Measurements from ENCODE around the gene L3MBTL2.
A peak's percentile ranks its signal among the peaks of the same experiment; 100 is the strongest.

DNA sequence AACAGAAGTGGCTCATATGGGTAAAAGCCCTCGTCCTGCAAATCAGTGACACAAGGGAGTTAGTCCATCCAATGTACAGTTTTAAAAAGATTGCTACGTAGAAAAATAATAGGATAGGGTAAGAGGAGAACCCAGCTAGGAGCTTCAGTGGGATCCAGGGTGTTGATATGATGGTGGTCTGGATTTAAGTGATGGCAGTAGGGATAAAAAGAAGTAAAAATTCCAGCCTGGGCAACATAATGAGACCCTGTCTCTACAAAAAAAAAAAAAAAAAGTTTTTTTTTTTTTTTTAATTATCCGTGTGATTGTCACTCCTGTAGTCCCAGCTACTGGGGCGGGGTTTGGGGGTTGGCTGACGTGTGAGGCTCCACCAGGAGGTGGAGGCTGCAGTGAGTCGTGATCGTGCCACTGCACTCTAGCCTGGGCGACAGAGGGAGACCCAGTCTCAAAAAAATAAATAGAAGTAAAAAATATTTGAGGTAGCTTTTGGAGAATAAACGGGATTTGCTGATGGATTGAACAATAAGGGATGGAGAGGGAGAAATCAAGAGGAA, 7.0 kb upstream of the L3MBTL2 start:
- TF ChIP-seq EP300 (IDR thresholded peaks at IDR 0.05; ENCODE audit: low read depth) (no peak), POLR2A (IDR thresholded peaks at IDR 0.05) (no peak)
- TF ChIP-seq, protein P1, sequence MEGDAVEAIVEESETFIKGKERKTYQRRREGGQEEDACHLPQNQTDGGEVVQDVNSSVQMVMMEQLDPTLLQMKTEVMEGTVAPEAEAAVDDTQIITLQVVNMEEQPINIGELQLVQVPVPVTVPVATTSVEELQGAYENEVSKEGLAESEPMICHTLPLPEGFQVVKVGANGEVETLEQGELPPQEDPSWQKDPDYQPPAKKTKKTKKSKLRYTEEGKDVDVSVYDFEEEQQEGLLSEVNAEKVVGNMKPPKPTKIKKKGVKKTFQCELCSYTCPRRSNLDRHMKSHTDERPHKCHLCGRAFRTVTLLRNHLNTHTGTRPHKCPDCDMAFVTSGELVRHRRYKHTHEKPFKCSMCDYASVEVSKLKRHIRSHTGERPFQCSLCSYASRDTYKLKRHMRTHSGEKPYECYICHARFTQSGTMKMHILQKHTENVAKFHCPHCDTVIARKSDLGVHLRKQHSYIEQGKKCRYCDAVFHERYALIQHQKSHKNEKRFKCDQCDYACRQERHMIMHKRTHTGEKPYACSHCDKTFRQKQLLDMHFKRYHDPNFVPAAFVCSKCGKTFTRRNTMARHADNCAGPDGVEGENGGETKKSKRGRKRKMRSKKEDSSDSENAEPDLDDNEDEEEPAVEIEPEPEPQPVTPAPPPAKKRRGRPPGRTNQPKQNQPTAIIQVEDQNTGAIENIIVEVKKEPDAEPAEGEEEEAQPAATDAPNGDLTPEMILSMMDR (IDR thresholded peaks at IDR 0.05) = peak in 1 of 5 experiments; percentile 12

All from transverse colon (tissue), 3 donors.